PC-3 (cell line): ENCODE data around the gene TIMP2.

Experiments used
- EZH2phosphoT487 ChIP-seq: fragments of 300-600 bp; sonication (generic); IDR thresholded peaks from 2 replicates; pipeline ENCODE4 v1.6.1; 2018; ENCODE audit warnings: mild to moderate bottlenecking, antibody characterized with exemption, low read length, borderline replicate concordance
- TF ChIP-seq, protein P1 (sequence below): fragments of 300-600 bp; sonication (generic); conservative IDR thresholded peaks from 2 replicates; pipeline ENCODE4 v1.5.1; 2017; ENCODE audit warnings: antibody characterized with exemption, low read depth, mild to moderate bottlenecking, low read length

DNA sequence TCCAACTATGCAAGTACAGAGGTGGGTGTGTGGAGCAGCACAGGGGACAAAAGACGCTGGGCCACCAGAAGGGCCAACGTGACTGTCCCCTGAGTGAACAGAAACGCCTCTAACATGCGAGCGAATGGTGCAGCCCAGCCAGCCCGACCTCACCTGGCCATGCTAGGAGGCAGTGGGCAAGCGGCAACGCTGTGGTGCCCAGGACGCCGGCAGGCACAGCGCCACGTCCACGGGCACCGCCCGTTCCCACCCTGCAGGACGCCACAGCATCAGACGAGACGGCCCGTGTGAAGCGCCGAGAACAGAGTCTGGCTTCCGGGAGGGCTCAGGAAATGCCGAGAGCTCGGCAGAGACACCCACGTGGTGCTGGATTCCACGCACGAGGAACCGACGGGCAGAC, 24.4 kb downstream of the TIMP2 start:
- TF ChIP-seq, protein P1, sequence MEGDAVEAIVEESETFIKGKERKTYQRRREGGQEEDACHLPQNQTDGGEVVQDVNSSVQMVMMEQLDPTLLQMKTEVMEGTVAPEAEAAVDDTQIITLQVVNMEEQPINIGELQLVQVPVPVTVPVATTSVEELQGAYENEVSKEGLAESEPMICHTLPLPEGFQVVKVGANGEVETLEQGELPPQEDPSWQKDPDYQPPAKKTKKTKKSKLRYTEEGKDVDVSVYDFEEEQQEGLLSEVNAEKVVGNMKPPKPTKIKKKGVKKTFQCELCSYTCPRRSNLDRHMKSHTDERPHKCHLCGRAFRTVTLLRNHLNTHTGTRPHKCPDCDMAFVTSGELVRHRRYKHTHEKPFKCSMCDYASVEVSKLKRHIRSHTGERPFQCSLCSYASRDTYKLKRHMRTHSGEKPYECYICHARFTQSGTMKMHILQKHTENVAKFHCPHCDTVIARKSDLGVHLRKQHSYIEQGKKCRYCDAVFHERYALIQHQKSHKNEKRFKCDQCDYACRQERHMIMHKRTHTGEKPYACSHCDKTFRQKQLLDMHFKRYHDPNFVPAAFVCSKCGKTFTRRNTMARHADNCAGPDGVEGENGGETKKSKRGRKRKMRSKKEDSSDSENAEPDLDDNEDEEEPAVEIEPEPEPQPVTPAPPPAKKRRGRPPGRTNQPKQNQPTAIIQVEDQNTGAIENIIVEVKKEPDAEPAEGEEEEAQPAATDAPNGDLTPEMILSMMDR, result no peak
- TF ChIP-seq EZH2phosphoT487, result no peak
